KBM-7 (cell line): ENCODE measurements around the gene RAD51D.
A peak's percentile ranks its signal among the peaks of the same experiment; 100 is the strongest.
"Not testable (repeated sequence)": the region's sequence is repeated elsewhere in the genome, so short reads cannot be mapped to it uniquely, and the experiment has no call there.

Source experiments
- DNase-seq: peaks from one replicate; pipeline ENCODE4 v3.0.0-alpha.2; 2015
- in situ Hi-C: fragments of 300-500 bp; cut with MboI; formaldehyde crosslinking; loops from 2 replicates; pipeline ENCODE4 v1.14.3; 2020; ENCODE audit warnings: low sequenced_read_pairs, low pct_unique_long_range_greater_than_20kb, mixed read lengths

The RAD51D gene

GRCh38 chr17:35051183-35051578 lies 68.5 kb downstream of the RAD51D start:
- in situ Hi-C loops, result no loop called here
- DNase-seq, result peak; percentile 76

- in situ Hi-C loops, result no loop called here
- no peak for DNase-seq
Measured at GRCh38 chr17:35050170-35050569, 69.5 kb downstream of the RAD51D start.

GRCh38 chr17:35048685-35049379 lies 70.8 kb downstream of the RAD51D start:
- in situ Hi-C loops, result no loop called here
- DNase-seq, result no peak

- DNase-seq, result no peak
- in situ Hi-C loops, result no loop called here
Measured at GRCh38 chr17:35046740-35047283, 72.8 kb downstream of the RAD51D start.

- in situ Hi-C loops, result no loop called here
Measured at GRCh38 chr17:35046245-35046644, 73.4 kb downstream of the RAD51D start.

GRCh38 chr17:35045458-35045979 lies 74.1 kb downstream of the RAD51D start:
- DNase-seq, in situ Hi-C loops: not testable (repeated sequence)

More at GRCh38 chr17:35046245-35046644, 73.4 kb downstream of the RAD51D start:
- no peak for DNase-seq

- no peak for DNase-seq
- in situ Hi-C loops, result no loop called here
Measured at GRCh38 chr17:35044181-35044580, 75.5 kb downstream of the RAD51D start.
